Activated T-helper 9 cell treated with anti-CD3 and anti-CD28 coated beads, Interleukin-2, amount 50 U/mL, for 16 hours (primary cell): ENCODE results near the gene PYGO2.
"Not testable (repeated sequence)": the region's sequence is repeated elsewhere in the genome, so short reads cannot be mapped to it uniquely, and the experiment has no call there.

Source experiments
- DNase-seq: peaks from one replicate; pipeline ENCODE4 v3.0.0-alpha.2; 2020; ENCODE audit warnings: low read depth

PYGO2 gene

GRCh38 chr1:154908937-154909336 is 52.6 kb downstream of the PYGO2 start:
- DNase-seq, result no peak

GRCh38 chr1:154908129-154908528 is 53.5 kb downstream of the PYGO2 start:
- DNase-seq, result not testable (repeated sequence)
